GM21367 (cell line): ENCODE results near the gene FANCL.
"Not testable (repeated sequence)": the region's sequence is repeated elsewhere in the genome, so short reads cannot be mapped to it uniquely, and the experiment has no call there.

Experiments used
- ATAC-seq: cut with Tn5 transposase; IDR thresholded peaks from one replicate; pipeline ENCODE4 v1.9.1; 2021; ENCODE audit not compliant: unreplicated experiment

FANCL gene

GRCh38 chr2:58240670-58241545 is at the start of gene FANCL:
TSS of gene FANCL (minus strand) at chr2:58241325. CDS start at chr2:58241313, 12 bp downstream.
- peak; percentile 62 for ATAC-seq

GRCh38 chr2:58289029-58289428 is 47.9 kb upstream of the FANCL start:
- no peak for ATAC-seq

- no peak for ATAC-seq
Observed at GRCh38 chr2:58283931-58284330, 42.8 kb upstream of the FANCL start.

GRCh38 chr2:58275144-58275543 is 34.0 kb upstream of the FANCL start:
- ATAC-seq: not testable (repeated sequence)

GRCh38 chr2:58271826-58272225 is 30.7 kb upstream of the FANCL start:
- no peak for ATAC-seq

GRCh38 chr2:58268685-58269084 is 27.6 kb upstream of the FANCL start:
- ATAC-seq: no peak

GRCh38 chr2:58266211-58266610 is 25.1 kb upstream of the FANCL start:
- ATAC-seq: no peak

GRCh38 chr2:58261209-58261608 is 20.1 kb upstream of the FANCL start:
- no peak for ATAC-seq

- not testable (repeated sequence) for ATAC-seq
Observed at GRCh38 chr2:58258456-58258855, 17.3 kb upstream of the FANCL start.

GRCh38 chr2:58251331-58252201 is 10.4 kb upstream of the FANCL start:
- not testable (repeated sequence) for ATAC-seq

GRCh38 chr2:58241546-58241864 is 380 bp upstream of the FANCL start:
- ATAC-seq: no peak

GRCh38 chr2:58239243-58239925 is 1.7 kb downstream of the FANCL start:
- ATAC-seq: no peak

GRCh38 chr2:58237741-58238140 is 3.4 kb downstream of the FANCL start:
- no peak for ATAC-seq

- ATAC-seq: no peak
Observed at GRCh38 chr2:58235984-58236383, 5.1 kb downstream of the FANCL start.

- ATAC-seq: no peak
Observed at GRCh38 chr2:58235170-58235569, 6.0 kb downstream of the FANCL start.

- no peak for ATAC-seq
Observed at GRCh38 chr2:58228299-58228698, 12.8 kb downstream of the FANCL start.

GRCh38 chr2:58227171-58227917 is 13.8 kb downstream of the FANCL start:
- ATAC-seq: no peak

GRCh38 chr2:58221909-58222308 is 19.2 kb downstream of the FANCL start:
- ATAC-seq: no peak

- no peak for ATAC-seq
Observed at GRCh38 chr2:58215429-58215828, 25.7 kb downstream of the FANCL start.

- ATAC-seq: not testable (repeated sequence)
Observed at GRCh38 chr2:58210951-58211568, 30.1 kb downstream of the FANCL start.
